Measurements from ENCODE around the gene DNAL4.

DNA sequence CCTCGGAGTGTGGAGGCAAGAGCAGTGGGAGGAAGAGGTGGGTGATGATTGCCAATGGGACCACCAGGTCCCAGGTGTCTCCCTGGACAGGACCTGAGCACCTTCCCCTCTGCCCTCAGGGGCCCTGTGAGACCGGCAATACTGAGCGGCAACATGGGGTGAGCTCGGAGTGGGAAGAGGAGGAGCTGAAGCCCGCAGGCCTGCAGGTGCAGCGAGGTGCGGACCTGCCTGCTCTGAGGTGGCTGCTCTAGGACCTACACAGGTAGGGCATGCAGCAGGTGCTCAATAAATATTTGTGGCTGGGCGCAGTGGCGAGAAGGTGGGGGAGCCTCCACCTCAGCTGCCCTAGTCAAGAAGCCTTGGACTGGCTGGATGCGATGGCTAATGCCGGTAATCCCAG is 25.9 kb downstream of the DNAL4 start:
- TF ChIP-seq, protein P1, sequence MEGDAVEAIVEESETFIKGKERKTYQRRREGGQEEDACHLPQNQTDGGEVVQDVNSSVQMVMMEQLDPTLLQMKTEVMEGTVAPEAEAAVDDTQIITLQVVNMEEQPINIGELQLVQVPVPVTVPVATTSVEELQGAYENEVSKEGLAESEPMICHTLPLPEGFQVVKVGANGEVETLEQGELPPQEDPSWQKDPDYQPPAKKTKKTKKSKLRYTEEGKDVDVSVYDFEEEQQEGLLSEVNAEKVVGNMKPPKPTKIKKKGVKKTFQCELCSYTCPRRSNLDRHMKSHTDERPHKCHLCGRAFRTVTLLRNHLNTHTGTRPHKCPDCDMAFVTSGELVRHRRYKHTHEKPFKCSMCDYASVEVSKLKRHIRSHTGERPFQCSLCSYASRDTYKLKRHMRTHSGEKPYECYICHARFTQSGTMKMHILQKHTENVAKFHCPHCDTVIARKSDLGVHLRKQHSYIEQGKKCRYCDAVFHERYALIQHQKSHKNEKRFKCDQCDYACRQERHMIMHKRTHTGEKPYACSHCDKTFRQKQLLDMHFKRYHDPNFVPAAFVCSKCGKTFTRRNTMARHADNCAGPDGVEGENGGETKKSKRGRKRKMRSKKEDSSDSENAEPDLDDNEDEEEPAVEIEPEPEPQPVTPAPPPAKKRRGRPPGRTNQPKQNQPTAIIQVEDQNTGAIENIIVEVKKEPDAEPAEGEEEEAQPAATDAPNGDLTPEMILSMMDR (optimal IDR thresholded peaks at IDR 0.05 in 1 of 3, IDR thresholded peaks at IDR 0.05 in 1 of 3, conservative IDR thresholded peaks at IDR 0.05 in 1 of 3; ENCODE audit: extremely low read depth in 1 of 3, insufficient read depth in 2 of 3, low read length in 3 of 3): no peak
- TF ChIP-seq EZH2 (IDR thresholded peaks at IDR 0.05; ENCODE audit: low read length): no peak

All from keratinocyte (primary cell).